ENCODE results near the gene TSC22D1. TPM values are rescaled to one million over a fixed set of nuclear protein-coding genes. Genes with fewer than 3 reads are reported as not detected.

The TSC22D1 gene
- total and polyA plus RNA-seq, 2 of the 4 experiments (the other 2 are of a cell fraction) = 30.8 to 42.2 TPM

DNA sequence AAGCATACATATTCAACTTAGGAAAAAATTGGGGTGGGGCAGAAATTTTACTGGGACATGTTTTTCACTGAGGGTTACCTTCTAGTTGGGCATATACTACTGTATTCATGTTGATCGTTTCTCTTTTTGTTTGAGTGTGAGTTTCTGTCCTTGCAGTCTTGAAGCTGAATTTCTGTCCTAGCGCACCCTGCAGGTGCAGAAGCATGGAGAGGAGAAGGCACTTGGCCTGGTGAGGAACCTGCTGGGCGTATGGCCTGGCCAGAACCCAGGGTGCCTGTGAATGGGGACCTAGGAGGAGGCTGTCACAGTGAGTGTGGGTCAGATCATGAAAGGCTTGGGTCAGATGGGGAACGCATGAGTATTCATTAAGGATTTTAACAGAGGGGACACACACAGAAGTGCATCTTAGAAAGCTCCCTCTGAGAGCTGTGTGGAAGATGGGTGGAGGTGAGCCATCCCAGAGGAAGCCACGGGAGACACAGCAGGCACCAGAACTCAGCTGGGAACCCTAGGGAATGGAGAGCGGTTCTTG lies 165.7 kb downstream of the TSC22D1 start:
- Histone ChIP-seq H4K91ac (ENCODE audit: insufficient read depth, low read depth, low read length) (no peak overlapping the region), H3K4me1 (ENCODE audit: control insufficient read depth, insufficient read depth, low read length) (peaks cover 7% of the 10 kb centered on the region), H2BK15ac (ENCODE audit: low read depth, low read length) (no peak overlapping the region), H2BK5ac (ENCODE audit: low read depth, low read length, poor library complexity, severe bottlenecking) (no peak overlapping the region), H2AK5ac (ENCODE audit: low read depth, low read length) (no peak overlapping the region), H3K9me3 (ENCODE audit: control insufficient read depth, insufficient read depth, low read length) (no peaks in the 10 kb centered on the region), H2BK120ac (ENCODE audit: low read depth, low read length) (no peak overlapping the region), H3K4me3 (ENCODE audit: insufficient read depth, low read depth, low read length) (no peak overlapping the region), H3K23ac (ENCODE audit: low read depth, low read length) (no peak overlapping the region), H3K56ac (ENCODE audit: extremely low read depth, insufficient read depth, low read length) (no peak overlapping the region), H3K4ac (ENCODE audit: low read depth, low read length) (no peak overlapping the region), H2AFZ (replicated peaks; ENCODE audit: low read length, poor library complexity) (no peak overlapping the region), H3K27ac (ENCODE audit: insufficient read depth, low read length) (no peak overlapping the region), H2BK20ac (ENCODE audit: low read depth, low read length) (no peak overlapping the region), H3K36me3 (ENCODE audit: control insufficient read depth, insufficient read depth, low read length) (no peaks in the 10 kb centered on the region), H3K18ac (ENCODE audit: low read depth, low read length) (no peak overlapping the region), H4K8ac (ENCODE audit: low read depth in 2 of 2, low read length in 2 of 2) (no peak overlapping the region), H3K9me1 (ENCODE audit: insufficient read depth, low read length) (no peaks in the 10 kb centered on the region), H3K4me2 (ENCODE audit: low read depth, low read length) (no peak overlapping the region), H3K79me1 (ENCODE audit: low read depth in 1 of 2, low read length in 2 of 2) (no peaks in the 10 kb centered on the region), H3K9ac (ENCODE audit: low read depth, low read length) (no peak overlapping the region), H4K20me1 (ENCODE audit: insufficient read depth, low read length) (no peaks in the 10 kb centered on the region), H3K14ac (replicated peaks; ENCODE audit: low read depth, low read length) (no peak overlapping the region), H3K27me3 (ENCODE audit: control insufficient read depth, insufficient read depth, low read length) (peaks cover 7% of the 10 kb centered on the region), H2AK9ac (replicated peaks; ENCODE audit: low read depth, low read length, poor library complexity) (no peak overlapping the region), H4K5ac (ENCODE audit: low read depth, low read length) (no peak overlapping the region)
- intact Hi-C loops (cut with micrococcal nuclease) (no loop called here), in situ Hi-C loops (cut with MboI; ENCODE audit: low sequenced_read_pairs) (no loop called here), dilution Hi-C loops (cut with HindIII; ENCODE audit: low sequenced_read_pairs, unreplicated experiment) (no loop called here)
- BruUV-seq (replicated peaks) = no TSS peak
- ChIA-PET POLR2A (ENCODE audit: unreplicated experiment) (no interaction called here), CTCF (no interaction called here)
- TF ChIP-seq BHLHE40 (IDR thresholded peaks at IDR 0.05; ENCODE audit: low read depth, low read length) (no peak), CHD1 (IDR thresholded peaks at IDR 0.05; ENCODE audit: low read depth, low read length) (no peak), NFE2L2 (IDR thresholded peaks at IDR 0.05; ENCODE audit: low read depth, low read length) (no peak), MXI1 (IDR thresholded peaks at IDR 0.05; ENCODE audit: borderline replicate concordance, low read depth, low read length) (no peak), RAD21 (IDR thresholded peaks at IDR 0.05; ENCODE audit: low read length) (no peak), POLR2A (IDR thresholded peaks at IDR 0.05; ENCODE audit: low read depth, low read length) (no peak), FOS (IDR thresholded peaks at IDR 0.05; ENCODE audit: low read depth, low read length) (no peak), ELK1 (IDR thresholded peaks at IDR 0.05; ENCODE audit: borderline replicate concordance, low read depth, low read length) (no peak), CEBPB (IDR thresholded peaks at IDR 0.05; ENCODE audit: low read depth, low read length) (no peak), RFX5 (IDR thresholded peaks at IDR 0.05; ENCODE audit: low read depth, low read length) (no peak), MAFK (IDR thresholded peaks at IDR 0.05; ENCODE audit: low read depth, low read length) (no peak), MAZ (IDR thresholded peaks at IDR 0.05; ENCODE audit: borderline replicate concordance, low read depth, low read length) (no peak)
- TF ChIP-seq, protein P1, sequence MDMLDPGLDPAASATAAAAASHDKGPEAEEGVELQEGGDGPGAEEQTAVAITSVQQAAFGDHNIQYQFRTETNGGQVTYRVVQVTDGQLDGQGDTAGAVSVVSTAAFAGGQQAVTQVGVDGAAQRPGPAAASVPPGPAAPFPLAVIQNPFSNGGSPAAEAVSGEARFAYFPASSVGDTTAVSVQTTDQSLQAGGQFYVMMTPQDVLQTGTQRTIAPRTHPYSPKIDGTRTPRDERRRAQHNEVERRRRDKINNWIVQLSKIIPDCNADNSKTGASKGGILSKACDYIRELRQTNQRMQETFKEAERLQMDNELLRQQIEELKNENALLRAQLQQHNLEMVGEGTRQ (IDR thresholded peaks at IDR 0.05; ENCODE audit: low read depth, low read length) = no peak
- TF ChIP-seq, protein P2, sequence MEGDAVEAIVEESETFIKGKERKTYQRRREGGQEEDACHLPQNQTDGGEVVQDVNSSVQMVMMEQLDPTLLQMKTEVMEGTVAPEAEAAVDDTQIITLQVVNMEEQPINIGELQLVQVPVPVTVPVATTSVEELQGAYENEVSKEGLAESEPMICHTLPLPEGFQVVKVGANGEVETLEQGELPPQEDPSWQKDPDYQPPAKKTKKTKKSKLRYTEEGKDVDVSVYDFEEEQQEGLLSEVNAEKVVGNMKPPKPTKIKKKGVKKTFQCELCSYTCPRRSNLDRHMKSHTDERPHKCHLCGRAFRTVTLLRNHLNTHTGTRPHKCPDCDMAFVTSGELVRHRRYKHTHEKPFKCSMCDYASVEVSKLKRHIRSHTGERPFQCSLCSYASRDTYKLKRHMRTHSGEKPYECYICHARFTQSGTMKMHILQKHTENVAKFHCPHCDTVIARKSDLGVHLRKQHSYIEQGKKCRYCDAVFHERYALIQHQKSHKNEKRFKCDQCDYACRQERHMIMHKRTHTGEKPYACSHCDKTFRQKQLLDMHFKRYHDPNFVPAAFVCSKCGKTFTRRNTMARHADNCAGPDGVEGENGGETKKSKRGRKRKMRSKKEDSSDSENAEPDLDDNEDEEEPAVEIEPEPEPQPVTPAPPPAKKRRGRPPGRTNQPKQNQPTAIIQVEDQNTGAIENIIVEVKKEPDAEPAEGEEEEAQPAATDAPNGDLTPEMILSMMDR (conservative IDR thresholded peaks at IDR 0.05; ENCODE audit: low read depth, low read length) = no peak
- DNase-seq (no peak), ATAC-seq (ENCODE audit: low read depth) (no peak)
- WGBS, 2 experiments (ENCODE audit: extremely low coverage in 2 of 2, insufficient read length in 1 of 2) = 93% methylated on average over 3 of the region's 6 CpGs; no CpG with 5 or more reads in 1 of the 2 experiments

All from IMR-90 (cell line).